ENCODE data around the gene IQGAP2. TPM values are rescaled to one million over a fixed set of nuclear protein-coding genes. Genes with fewer than 3 reads are reported as not detected.
"Not testable (repeated sequence)": the region's sequence is repeated elsewhere in the genome, so short reads cannot be mapped to it uniquely, and the experiment has no call there.

IQGAP2 gene
- total and polyA plus RNA-seq, 2 donors (not counting 1 experiment from before 2014, with no cell fraction given) = 8.1 to 15.0 TPM

DNA sequence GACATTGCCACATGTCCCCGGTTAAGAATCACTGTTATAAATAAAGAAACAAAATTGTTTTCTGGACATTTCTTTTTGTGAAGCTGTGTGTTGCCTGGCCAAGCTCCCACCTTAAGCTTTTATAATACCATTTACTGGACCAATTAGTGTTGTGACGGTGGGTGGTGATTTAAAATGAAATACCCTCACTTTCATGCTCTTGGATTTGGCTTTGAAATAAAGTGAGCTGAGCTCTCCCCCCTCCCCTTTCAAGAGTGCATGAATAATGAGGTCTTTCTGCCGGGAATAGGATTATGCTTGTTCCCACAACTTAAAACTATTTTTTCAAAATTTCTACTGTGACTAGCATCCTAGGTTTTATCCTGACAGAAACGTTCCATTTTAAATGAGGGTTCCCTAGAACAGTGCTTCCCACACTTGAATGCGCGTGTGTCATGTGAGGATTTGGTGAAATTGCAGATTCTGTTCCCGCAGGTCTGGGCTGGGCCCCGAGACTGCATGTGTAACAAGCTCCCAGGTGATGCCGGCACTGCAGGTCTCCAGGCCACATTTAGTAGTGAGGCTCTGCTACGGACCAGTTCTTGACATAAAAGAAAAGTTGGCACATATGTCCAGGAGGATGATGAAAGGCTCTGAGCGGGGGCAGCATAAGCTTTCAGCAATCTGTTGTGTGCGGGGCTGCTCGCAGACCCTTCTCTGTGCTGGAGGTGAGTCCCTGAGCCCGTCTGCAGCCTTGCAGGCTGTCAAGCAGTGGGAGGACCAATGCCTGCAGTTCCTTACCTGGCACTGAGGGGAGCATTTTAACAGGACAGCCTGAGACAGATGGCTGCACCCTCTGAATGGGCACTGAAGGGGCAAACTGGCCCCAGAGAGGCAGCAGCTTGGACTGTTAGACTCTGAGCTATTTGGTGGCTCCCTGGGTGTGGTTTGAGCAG, 24.4 kb downstream of the IQGAP2 start:
- no peak overlapping the region for H3K4me3 ChIP-seq (ENCODE audit: control extremely low read depth in 1 of 5, extremely low read depth in 1 of 5, insufficient read depth in 1 of 5, low read depth in 2 of 5, low read length in 4 of 5)
- H3K27ac ChIP-seq (ENCODE audit: low read length in 2 of 2) = no peak overlapping the region
- no peaks in the 10 kb centered on the region for H3K36me3 ChIP-seq (replicated peaks in 1 of 2; ENCODE audit: control extremely low read depth in 1 of 2, control insufficient read depth in 1 of 2, extremely low read depth in 1 of 2, insufficient read depth in 2 of 2, low read length in 1 of 2)
- Mint-ChIP-seq H3K27me3 (no peaks in the 10 kb centered on the region), H3K4me1 (peaks cover 8% of the 10 kb centered on the region), H3K9me3 (ENCODE audit: insufficient read depth) (no peaks in the 10 kb centered on the region), H3K4me3 (no peak overlapping the region), H3K27ac (no peak overlapping the region)
- no peaks in the 10 kb centered on the region for H4K20me1 ChIP-seq (ENCODE audit: control insufficient read depth, insufficient read depth, low read length, poor library complexity, severe bottlenecking)
- no peak overlapping the region for H3K9ac ChIP-seq (ENCODE audit: low read length)
- no peaks in the 10 kb centered on the region for H3K4me1 ChIP-seq (ENCODE audit: control insufficient read depth in 2 of 2, insufficient read depth in 2 of 2, low read length in 2 of 2)
- CTCF ChIA-PET = no interaction called here
- no peaks in the 10 kb centered on the region for H3K9me3 ChIP-seq (ENCODE audit: control extremely low read depth in 1 of 3, control insufficient read depth in 2 of 3, insufficient read depth in 1 of 3, low read length in 2 of 3)
- DNase-seq (no peak), ATAC-seq (ENCODE audit: low read depth) (no peak)
- peaks cover 30% of the 10 kb centered on the region for H3K79me2 ChIP-seq (ENCODE audit: control insufficient read depth, insufficient read depth, low read length)
- WGBS (ENCODE audit: insufficient coverage) = 92% methylated on average over 11 of the region's 14 CpGs
- POLR2A ChIA-PET = no interaction called here
- no peak overlapping the region for H2AFZ ChIP-seq (ENCODE audit: insufficient read depth, low read depth, low read length, poor library complexity, severe bottlenecking)
- no peaks in the 10 kb centered on the region for H3K27me3 ChIP-seq (replicated peaks in 1 of 4; ENCODE audit: control extremely low read depth in 1 of 4, control insufficient read depth in 3 of 4, insufficient read depth in 4 of 4, low read length in 3 of 4)
- H3K4me2 ChIP-seq (replicated peaks; ENCODE audit: low read depth, low read length, poor library complexity, severe bottlenecking) = no peak overlapping the region
- TF ChIP-seq, protein P1, sequence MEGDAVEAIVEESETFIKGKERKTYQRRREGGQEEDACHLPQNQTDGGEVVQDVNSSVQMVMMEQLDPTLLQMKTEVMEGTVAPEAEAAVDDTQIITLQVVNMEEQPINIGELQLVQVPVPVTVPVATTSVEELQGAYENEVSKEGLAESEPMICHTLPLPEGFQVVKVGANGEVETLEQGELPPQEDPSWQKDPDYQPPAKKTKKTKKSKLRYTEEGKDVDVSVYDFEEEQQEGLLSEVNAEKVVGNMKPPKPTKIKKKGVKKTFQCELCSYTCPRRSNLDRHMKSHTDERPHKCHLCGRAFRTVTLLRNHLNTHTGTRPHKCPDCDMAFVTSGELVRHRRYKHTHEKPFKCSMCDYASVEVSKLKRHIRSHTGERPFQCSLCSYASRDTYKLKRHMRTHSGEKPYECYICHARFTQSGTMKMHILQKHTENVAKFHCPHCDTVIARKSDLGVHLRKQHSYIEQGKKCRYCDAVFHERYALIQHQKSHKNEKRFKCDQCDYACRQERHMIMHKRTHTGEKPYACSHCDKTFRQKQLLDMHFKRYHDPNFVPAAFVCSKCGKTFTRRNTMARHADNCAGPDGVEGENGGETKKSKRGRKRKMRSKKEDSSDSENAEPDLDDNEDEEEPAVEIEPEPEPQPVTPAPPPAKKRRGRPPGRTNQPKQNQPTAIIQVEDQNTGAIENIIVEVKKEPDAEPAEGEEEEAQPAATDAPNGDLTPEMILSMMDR (IDR thresholded peaks at IDR 0.05) = no peak
- no peak for TF ChIP-seq EZH2 (IDR thresholded peaks at IDR 0.05; ENCODE audit: borderline replicate concordance, insufficient read depth, low read depth, low read length, poor library complexity, severe bottlenecking)
- intact Hi-C loops (cut with micrococcal nuclease) = no loop called here

DNA sequence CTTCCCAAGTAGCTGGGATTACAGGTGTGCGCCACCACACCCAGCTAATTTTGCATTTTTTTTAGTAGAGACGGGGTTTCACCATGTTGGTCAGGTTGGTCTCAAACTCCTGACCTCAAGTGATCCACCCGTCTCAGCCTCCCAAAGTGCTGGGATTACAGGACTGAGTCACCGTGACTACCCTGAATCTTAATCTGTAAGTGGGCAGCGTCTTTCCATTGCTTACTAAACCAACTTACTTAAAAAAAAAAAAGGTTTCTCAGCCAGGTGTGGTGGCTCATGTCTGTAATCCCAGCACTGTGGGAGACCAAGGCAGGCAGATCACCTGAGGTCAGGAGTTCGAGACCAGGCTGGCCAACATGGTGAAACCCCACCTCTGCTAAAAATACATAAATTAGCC, 25.5 kb downstream of the IQGAP2 start:
- H3K4me1 Mint-ChIP-seq; H3K4me2 ChIP-seq (replicated peaks; ENCODE audit: low read depth, low read length, poor library complexity, severe bottlenecking); H3K27me3 ChIP-seq (replicated peaks in 1 of 4; ENCODE audit: control extremely low read depth in 1 of 4, control insufficient read depth in 3 of 4, insufficient read depth in 4 of 4, low read length in 3 of 4); H3K36me3 ChIP-seq (replicated peaks in 1 of 2; ENCODE audit: control extremely low read depth in 1 of 2, control insufficient read depth in 1 of 2, extremely low read depth in 1 of 2, insufficient read depth in 2 of 2, low read length in 1 of 2); intact Hi-C loops (cut with micrococcal nuclease); H3K27ac Mint-ChIP-seq; H4K20me1 ChIP-seq (ENCODE audit: control insufficient read depth, insufficient read depth, low read length, poor library complexity, severe bottlenecking); H3K4me3 ChIP-seq (ENCODE audit: control extremely low read depth in 1 of 5, extremely low read depth in 1 of 5, insufficient read depth in 1 of 5, low read depth in 2 of 5, low read length in 4 of 5); H3K9me3 ChIP-seq (ENCODE audit: control extremely low read depth in 1 of 3, control insufficient read depth in 2 of 3, insufficient read depth in 1 of 3, low read length in 2 of 3); CTCF ChIA-PET; H3K4me1 ChIP-seq (ENCODE audit: control insufficient read depth in 2 of 2, insufficient read depth in 2 of 2, low read length in 2 of 2); H2AFZ ChIP-seq (ENCODE audit: insufficient read depth, low read depth, low read length, poor library complexity, severe bottlenecking); H3K9ac ChIP-seq (ENCODE audit: low read length); H3K9me3 Mint-ChIP-seq (ENCODE audit: insufficient read depth); H3K27me3 Mint-ChIP-seq; H3K27ac ChIP-seq (ENCODE audit: low read length in 2 of 2); ATAC-seq (ENCODE audit: low read depth); POLR2A ChIA-PET; H3K4me3 Mint-ChIP-seq; DNase-seq: not testable (repeated sequence)
- H3K79me2 ChIP-seq (ENCODE audit: control insufficient read depth, insufficient read depth, low read length) = peaks cover 30% of the 10 kb centered on the region
- WGBS (ENCODE audit: insufficient coverage) = 83% methylated on average over 1 of the region's 6 CpGs
